Cortex of kidney (tissue), 1 donor: Measurements from ENCODE around the gene APBB2.

Experiments
- DNase-seq: peaks from one replicate; lab custom pipeline; 2025; lab: John Stamatoyannopoulos, UW

The APBB2 gene

DNA sequence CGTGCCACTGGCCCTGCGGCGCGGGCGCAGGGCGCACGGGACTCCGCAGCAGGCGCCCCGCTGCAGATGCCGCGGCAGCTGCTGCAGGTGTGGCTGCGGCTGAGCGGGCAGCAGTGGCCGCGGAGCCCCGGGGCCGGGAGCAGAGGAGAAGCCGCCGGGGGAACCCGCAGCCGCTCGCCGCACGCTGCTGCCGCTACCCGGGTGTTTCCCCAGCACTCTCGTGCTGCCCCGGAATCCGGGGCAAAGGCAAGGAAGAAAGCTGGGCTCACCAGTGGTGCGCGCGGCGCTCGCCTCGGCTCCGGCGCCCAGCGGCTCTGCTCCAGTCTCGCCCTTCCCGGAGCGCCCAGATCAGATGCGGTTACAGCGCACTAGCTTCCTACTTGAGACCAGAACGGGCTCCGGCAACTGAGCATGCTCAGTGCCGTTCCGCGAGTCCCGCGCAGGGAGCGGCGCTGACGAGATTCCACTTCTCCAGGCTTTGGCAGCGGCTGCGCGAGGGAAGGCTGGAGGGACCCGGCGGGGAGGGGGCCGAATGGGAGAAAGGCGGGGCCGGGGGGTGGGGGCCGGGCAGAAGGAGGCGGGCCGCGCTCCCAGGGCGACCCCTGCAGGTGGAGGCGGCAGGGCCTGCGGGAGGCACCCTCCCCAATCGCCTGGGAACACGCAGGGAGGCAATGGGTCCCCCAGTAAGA lies at the start of gene APBB2:
Gene APBB2 (minus strand): TSS at position 407 of the 689 bp plus-strand sequence. CDS start 181,288 bp downstream, outside the sequence.
- DNase-seq = peak; percentile 66

DNA sequence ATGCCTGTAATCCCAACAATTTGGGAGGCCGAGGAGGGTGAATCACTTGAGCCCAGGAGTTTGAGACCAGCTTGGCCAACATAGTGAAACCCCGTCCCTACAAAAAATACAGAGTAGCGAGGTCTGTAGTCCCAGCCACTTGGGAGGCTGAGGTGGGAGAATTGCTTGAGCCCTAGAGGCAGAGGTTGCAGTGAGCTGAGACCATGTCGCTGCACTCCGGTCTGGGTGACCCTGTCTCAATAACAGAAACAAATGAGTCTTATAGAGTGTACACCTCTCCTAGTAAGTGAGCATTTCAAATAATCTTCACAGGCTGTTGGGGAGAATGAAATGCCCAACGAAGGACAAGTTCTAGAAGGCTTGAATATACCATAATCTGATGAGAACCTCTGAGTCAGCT lies 47.9 kb upstream of the APBB2 start:
- no peak for DNase-seq

DNA sequence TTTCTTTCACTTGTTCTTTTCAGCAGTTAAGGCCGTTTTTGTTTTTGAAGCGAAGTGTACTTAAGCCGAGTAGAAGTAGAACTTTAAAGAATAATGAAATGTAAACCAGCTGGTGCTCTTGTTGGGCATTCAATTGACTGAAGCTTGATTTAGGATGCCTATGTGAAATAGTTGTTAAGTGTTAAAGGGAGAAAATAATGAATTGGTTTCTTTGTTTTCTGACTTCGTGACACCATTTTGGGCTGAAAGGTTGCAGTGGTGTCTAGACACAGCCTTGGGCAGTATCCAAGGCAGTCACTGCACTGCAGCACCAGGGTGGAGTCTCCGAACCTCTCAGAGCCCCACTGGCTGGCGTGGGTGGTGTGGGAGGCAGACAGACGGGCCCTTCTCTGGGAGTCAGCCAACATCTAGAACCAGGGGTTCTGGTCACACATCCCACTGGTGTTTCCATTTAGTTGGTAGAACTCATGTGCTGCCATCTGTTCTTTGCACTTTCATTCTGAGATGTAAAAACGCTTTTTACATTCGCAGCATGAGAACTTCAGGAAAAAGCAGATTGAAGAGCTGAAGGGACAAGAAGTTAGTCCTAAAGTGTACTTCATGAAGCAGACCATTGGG lies 45.9 kb upstream of the APBB2 start:
- no peak for DNase-seq

DNA sequence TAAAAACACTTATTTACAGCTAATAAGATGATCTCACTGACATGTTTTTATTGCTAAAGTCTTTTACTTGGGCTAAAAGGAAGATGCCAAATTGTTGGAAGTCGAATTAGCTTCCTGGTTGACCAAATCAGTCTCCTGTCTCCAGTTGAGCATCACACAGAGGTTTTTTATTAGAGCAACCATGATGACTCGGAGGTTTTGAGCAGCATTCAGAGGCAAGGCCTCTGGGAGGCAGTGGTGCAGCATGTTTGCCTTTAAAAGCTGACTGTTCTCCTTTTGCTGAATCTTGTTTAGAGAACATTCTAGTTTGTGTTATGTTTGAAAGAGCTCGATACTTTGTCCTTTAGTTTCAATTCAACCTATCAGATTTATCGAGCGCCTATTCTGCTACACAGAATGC lies 44.4 kb upstream of the APBB2 start:
- no peak for DNase-seq

DNA sequence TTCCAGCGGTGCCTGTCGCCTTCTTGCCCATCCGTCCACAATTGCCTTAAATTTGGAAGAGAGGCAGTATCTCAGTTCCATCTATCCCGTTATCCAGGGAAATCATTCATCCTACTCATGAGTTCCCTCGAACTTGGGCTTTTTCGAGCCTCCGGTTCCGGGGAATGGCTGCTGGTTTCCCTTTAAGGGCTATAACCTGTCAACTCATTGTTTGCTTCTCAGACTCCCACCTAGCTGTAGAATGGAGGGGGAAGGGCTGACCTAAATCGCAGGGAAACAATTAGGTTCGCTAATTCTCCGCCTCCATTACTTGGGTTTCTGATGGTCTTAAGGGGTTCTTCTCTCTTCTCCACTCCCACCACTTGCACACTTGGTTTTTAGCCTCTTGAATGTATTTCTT lies 43.6 kb upstream of the APBB2 start:
- no peak for DNase-seq

DNA sequence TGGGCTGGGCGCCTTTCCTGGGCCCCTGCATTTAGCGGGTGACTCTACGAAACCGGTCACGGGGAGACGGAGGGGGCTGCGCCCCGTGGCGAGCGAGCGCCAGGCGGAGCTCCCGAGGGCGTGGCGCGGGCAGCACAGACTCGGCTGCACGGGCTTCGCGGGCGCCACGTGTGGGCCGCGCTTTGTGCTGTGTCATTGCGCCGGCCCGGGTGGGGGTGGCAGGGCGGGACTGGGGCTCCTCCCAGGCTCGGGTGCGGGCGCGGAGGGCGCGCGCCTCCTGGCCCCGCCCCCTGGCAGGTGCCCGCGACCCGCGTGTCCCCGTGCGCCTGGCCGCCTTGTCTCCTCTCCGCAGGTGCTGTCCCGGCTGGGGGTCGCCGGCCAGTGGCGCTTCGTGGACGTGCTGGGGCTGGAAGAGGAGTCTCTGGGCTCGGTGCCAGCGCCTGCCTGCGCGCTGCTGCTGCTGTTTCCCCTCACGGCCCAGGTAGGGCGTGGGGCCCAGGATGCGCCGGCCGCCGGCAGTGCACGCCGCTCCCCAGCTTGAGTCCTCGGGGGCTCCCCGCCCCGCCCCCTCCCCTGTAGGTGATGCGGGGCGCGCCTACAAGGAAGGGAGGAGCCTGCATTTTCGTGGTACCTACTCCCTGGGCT lies 43.0 kb upstream of the APBB2 start:
- no peak for DNase-seq

DNA sequence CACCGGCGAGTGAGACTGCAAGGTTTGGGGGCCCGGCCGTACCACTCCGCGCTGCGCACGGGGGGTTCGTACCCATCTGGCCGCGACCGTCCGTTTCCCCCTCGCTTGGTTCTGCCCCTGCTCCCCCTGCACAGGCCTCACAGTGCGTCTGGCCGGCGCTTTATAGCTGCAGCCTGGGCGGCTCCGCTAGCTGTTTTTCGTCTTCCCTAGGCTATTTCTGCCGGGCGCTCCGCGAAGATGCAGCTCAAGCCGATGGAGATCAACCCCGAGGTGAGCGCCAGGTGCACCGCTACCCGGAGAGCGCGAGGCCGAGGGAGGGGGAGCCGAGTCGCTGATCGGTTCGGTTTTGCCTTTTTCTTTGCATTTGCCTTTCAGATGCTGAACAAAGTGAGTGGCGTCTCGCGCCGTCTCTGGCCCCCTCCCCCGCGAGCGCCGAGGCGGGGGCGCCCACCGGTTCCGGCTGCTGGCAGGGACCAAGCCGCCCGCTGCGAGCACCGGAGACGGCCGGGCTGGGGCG lies 42.5 kb upstream of the APBB2 start, which contains the start of gene UCHL1:
Gene UCHL1 (plus strand): TSS at position 189 of the 517 bp plus-strand sequence. CDS start 49 bp downstream, at position 238.
- DNase-seq = no peak

DNA sequence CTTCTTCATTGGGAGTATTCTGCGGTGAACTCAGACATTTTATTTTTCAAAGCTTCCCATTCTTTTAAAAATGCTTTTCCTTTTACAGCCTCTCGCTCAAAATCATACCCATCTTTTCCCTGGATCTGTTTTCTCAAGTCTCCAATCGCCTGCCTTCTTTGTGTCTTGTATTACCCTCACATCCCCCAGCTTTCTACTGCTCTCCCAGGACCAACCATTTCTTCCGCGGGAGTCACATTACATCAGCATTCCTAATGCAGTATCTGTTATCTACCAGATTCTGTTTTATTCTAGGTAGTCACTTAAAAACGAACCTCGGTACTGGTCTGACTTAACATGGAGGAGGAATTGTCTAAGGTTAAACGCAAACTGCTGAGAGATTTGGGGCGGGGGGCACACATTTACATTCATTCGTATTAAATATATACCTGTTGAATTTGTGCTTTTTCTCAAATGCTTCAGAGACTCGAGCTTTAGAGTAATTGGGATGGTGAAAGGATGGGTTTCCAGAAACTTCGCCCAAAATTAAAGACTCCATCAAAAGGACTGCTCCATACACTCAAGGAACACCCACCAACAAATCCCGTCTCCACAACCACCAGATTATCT lies 41.9 kb upstream of the APBB2 start:
- no peak for DNase-seq

DNA sequence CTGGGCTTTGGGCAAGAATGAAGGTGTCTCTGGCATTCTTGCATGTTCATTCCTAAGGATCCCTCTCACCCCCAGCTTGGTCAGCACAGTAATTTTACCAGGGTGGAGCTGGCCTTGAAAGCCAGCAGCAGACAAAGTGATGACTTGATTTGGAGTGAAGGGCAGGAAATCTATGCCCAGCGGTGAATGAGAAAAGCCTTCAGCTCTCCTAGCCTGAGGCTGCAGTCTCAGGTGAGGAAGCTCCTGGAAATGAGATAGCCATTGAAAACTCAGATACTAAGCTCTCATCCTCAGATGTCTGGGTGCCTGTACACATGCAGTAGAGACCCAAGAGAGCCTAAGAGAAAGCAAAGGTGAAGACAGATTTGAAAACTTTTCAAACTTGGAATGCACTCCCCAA lies 31.6 kb upstream of the APBB2 start:
- DNase-seq = no peak

DNA sequence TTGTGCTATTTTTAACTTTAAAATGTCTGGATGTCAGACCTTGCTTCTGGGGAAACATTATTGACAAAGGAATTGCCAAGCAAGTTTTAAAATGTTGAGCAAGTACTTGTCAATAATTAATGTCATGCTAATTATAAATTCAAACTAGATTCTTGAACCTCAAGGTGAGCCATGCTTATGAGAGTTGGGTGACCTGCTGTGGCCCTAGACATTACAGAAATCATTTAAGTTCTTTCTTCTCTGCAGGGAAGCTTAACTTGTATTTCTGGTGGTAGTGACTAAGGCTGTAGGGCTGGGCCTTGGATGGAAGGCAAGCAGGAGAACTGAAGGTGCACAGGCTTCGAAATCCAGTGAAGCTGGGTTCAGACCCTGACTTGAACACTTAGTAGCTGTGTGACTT lies 27.6 kb upstream of the APBB2 start:
- no peak for DNase-seq

DNA sequence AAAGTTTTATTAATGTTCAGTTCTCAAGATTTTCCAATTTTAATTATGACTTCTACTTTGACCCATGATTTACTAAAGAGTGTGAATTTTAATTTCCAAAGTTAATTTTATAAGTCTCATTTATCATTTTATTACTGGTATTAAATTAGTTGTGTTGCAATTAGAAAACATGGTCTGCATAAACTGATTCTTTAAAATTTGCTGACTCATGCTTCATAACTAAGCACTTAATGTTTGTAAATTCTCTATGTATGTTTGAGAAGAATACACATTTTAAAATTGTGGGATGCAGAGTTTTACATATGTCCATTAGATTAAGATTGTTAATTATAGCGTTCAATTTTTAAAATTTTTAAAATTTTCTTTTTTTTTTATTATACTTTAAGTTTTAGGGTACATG lies 22.2 kb upstream of the APBB2 start:
- no peak for DNase-seq

DNA sequence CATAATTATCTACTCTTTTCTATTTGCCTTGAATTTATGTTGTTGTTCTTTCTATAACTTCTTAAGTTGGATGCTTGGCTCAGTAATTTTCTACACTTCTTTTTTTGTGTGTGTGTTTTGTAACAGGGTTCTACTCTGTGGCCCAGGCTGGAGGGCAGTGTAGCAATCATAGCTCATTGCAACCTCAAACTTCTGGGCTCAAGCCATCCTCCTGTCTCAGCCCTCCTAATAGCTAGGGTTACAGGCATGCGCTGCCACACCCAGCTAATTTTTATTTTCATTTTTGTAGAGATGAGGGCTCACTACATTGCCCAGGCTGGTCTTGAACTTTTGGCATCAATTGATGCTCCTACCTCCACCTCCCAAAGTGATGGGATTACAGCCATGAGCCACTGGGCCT lies 21.7 kb upstream of the APBB2 start:
- no peak for DNase-seq

DNA sequence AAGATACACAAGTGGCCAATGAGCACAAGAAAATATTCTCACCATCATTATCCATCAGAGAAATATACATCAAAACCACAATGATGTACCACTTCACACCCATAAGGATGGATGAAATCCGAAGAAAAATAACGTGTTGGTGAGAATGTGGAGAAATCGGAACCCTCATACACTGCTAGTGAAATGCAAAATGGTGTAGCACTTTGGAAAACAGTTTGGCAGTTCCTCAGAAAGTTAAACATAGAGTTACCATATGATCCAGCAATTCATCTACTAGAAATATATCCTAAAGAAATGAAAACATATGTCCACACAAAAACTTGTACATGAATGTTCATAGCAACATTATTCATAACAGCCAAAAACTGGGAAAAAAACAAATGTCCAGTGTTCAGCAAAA lies 18.5 kb upstream of the APBB2 start:
- no peak for DNase-seq

DNA sequence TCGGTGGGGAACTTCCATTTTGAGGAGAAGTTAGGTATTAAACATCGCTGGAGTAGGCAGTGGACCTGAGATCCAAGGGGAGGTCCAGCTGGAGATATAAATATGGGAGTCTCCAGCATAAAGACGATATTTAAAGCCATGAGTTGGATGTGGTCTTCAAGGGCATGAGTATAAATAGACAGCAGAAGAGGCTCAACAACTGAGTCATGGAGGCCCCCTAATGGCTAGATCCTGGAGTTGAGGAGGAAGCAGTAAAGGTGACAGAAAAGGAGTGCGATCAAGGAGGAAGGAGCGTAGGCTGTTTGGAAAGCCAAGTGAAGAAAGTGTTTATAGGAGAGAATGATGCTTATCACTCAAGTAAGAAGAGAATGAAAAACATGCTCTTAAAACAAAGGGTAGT lies 18.1 kb upstream of the APBB2 start:
- no peak for DNase-seq

DNA sequence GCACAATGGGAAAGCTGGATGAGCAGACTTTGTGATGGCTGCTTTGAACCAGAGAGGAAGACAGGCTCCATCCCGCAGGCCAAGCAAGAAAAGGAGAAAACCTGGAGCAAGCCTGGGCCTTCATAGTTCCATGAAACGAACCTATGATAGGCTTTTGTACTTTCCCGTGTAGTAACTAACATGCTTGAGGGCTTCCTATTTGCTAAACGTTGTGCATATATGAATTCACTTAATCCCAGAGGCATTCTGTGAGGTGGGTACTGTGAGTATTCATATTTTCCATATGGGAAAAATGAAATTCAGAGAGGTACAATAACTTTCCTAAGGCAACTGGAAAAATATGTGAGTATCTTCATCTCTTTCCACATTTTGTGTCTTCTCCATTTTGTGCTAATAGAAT lies 13.6 kb upstream of the APBB2 start:
- DNase-seq = no peak

DNA sequence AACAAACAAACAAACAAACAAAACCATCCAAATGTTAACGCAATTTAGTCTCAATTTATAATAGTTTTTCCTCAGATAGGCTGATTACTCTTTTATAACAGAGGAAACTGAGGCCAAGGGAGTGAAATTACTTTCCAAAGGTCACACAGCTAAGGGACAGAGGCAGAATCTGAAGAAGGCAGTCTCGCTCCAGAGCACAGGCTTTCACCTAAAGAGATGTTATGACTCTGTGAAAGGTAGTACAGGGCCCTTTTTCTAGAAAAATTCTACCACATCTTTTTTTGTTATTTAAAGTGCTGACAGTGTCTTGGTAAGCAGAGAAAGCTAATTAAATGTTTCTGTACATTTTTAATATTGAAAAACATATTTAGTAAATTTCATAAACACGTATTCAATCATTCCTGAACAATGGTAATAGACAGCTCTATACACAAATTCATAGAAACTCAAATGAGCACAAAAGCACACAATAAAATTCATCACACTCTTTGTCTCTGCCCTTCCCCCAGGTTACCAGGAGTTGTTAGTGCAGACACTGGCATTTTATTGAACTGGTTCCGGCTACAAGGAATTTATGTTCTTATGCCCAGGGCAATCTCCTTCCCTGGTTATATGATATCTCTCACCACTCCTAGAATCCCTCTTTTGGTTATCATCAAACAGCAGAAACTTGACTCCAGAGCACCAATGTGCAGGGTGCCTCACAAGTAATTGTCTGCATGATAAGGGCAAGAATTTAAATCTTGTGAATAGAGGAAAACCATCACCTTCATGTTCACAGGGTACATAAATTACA lies 7.7 kb upstream of the APBB2 start:
- no peak for DNase-seq

DNA sequence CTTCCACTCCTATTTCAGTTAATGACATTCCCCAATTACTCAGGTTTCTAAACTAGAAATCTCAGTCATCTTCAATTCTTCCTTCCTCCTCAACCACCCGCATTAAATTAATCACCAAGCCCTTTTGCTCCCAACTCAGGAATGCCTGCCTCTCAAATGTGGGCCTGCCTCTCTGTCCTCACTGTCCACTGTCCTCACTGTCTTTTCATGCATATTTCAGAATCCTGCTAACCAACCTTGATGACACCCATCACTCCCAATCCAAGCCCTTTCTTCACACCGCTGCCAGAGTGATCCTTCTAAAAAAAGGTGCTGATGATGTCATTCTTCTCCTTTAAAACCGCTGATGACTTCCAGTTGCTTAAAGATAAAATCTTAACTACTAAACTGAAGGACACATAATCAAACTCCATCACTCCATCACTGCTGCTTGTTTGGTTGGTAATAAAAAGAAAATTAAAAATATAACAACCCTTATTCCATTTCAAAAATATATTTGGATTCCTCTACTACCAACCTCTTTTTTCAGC lies 5.1 kb upstream of the APBB2 start:
- DNase-seq = no peak

DNA sequence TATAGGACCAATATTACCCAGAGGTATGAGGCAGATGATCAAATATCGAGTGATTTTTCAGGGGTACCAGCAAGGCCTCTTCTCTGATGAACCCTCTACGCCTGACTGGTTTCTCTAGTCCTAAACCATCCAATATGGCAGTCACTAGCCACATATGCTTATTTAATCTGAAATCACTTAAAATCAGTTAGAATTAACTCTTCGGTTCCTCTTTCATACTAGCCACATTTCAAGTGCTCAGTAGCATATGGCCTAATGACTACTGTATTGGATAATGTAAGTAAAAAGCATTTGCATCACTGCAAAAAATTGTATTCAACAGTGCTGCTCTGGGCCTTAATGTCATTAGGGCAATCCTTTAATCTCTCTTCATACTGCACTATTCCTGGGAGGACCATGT lies 4.4 kb upstream of the APBB2 start:
- no peak for DNase-seq

DNA sequence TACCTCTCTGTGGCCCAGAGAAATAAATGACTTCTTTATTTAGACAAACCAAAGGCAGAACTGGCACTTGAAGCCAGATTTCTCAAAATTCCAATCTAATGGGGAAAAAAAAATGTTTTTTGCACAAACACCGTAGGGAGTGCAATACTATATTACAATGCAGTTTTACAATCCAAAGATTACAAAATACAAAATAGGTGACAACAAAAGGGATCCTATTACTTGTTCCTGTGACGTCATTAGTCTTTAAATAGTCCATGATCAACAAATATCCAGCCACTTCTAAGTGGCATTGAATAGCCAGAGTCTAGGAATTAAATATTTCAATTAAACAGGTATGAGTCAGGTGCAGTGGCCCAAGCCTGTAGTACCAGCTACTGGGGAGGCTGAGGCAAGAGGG lies 3.0 kb upstream of the APBB2 start:
- no peak for DNase-seq

DNA sequence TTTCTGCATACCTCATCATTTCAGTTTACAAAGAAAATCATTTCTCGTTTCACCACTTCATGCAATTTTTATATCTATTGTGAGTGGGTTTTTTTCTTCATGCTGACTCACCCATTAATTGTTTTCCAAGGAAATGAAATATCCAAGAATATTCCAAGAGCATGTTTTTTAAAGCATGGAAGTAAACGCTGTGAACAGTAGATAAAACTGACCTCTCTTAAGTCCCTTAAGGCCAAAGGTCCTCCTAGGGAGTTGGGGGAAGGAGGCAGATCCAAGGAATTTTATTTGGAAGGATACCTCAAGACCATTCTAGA lies 2.6 kb upstream of the APBB2 start:
- DNase-seq = no peak

DNA sequence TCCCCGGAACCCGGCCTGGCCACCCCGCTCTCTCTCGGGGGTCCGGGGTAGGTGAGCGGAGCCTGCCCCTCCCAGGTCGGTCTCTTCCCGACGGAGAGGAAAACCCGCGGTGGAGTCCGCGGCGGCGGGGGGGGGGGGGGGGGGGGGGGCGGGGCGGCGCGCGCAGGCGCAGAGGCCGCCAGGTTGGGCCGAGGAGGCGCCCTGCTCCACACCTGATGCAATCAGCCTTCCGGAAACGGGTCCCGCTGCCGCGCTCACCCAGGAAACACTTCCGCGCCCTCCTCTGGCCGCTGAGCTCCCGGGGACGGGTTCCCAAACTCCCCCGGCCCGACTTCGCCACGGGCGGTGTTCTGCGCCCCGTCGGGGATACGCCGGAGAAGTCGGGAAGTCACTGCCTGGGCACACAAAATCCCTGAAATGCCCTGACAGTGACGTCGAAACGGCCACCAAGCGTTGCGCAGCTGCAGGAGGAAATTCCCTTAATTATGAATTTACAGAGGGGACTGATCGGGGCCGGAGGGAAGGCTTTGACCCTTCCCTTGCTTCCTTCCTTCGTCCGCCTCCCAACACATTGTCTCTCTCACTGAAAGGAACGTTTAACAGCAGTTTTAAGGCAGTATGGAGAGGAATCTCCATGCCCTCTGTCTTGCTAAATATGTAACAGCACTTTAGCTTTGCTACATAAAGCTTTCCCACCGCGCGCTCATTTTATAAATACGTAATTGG lies 2.1 kb upstream of the APBB2 start:
- no peak for DNase-seq
